AG09309 (cell line): ENCODE results near the gene NFKB2.

Experiments used
- DNase-seq: peaks from one replicate; pipeline ENCODE4 v3.0.0-alpha.2; 2010; ENCODE audit warnings: low read depth
- H3K4me3 ChIP-seq: 2 replicates; pipeline ENCODE4 v1.5.1; 2011; ENCODE audit warnings: mild to moderate bottlenecking, low read depth, low read length, moderate library complexity; ENCODE audit not compliant: control insufficient read depth
- CTCF ChIP-seq: IDR thresholded peaks from 2 replicates; pipeline ENCODE4 v1.5.1; 2011; ENCODE audit warnings: mild to moderate bottlenecking, low read depth, low read length, inconsistent platforms; ENCODE audit not compliant: insufficient read depth, control insufficient read depth; ENCODE audit errors: missing control alignments

Gene NFKB2

GRCh38 chr10:102394079-102394800, 1.3 kb upstream of the NFKB2 start:
- TF ChIP-seq CTCF, result peak; percentile 90
- peak overlapping the region; percentile 75 for H3K4me3 ChIP-seq
- peak; percentile 40 for DNase-seq

- no peak for TF ChIP-seq CTCF
- no peak for DNase-seq
- peak overlapping the region; percentile 75 for H3K4me3 ChIP-seq
Measured at GRCh38 chr10:102394801-102395399, 605 bp upstream of the NFKB2 start.

DNA sequence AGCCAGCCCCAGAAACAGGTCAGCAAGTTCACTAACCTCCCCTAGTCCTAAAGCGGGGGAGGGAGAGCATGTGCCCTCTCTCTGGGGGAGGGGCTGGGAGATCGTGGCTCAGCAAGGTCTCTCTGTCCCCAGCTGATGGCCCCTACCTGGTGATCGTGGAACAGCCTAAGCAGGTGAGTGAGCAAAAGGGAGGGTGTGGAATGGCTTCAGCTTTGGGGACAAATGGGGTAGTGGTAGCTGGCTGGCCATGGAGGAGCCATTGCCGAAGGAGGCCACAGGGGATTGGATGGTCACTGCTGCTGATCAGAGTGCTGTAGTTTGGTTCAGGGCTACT, 779 bp downstream of the NFKB2 start:
- DNase-seq, result no peak
- TF ChIP-seq CTCF, result no peak
- peak overlapping the region; percentile 75 for H3K4me3 ChIP-seq

GRCh38 chr10:102396730-102397151, 1.2 kb downstream of the NFKB2 start:
- no peak for TF ChIP-seq CTCF
- peak overlapping the region; percentile 75 for H3K4me3 ChIP-seq
- DNase-seq, result no peak

GRCh38 chr10:102397222-102398171, 2.0 kb downstream of the NFKB2 start:
- no peak for TF ChIP-seq CTCF
- DNase-seq, result no peak
- H3K4me3 ChIP-seq, result no peak overlapping the region

- no peak overlapping the region for H3K4me3 ChIP-seq
- no peak for DNase-seq
- TF ChIP-seq CTCF, result no peak
Measured at GRCh38 chr10:102398172-102399020, 2.9 kb downstream of the NFKB2 start.
